ENCODE data around the gene STX18.

DNA sequence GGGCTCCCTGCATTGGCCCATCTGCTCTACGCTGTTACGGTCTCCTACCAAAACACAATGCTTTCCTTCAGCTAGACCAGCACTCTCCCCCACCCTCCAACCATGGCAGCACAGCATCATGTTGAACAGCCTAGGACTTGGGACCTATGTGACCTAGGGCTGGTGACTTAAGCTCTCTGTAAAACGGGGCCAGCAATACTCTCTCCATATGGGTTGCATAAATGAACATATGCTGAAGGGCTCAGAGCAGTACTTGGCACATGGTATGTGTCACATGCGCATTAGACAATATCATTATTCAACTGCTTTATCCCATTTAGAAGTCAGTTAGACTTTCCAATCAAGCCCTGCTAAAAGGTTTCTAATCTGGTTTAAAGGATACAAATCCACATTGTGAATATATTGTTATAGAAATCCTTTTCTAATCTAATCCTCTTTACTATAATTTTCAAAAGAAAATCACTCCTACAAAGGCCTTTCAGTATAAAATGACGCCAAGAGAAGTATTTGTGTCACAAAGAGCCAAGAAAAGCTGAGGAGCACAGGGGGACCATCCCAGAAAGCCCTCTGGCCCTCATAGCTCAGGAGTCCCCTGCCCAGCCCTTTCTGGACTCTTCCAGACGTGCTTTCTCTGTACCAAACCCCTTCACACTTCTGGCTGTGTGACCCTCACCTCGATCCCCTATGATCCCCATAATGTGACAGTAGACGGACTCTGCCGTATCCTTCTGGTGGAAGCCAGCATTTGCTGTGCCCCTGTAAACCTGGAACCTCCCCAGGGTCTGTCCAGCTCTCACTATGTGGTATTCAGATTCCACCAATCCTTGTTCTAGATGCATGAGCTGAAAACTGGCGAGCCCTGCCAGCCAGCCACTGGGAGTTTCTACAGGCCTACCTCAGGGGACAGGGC lies 112.6 kb downstream of the STX18 start:
- TF ChIP-seq CTCF (IDR thresholded peaks at IDR 0.05) = no peak
- no peak for TF ChIP-seq POLR2A (IDR thresholded peaks at IDR 0.05)

Data from right lobe of liver (tissue), 4 donors.